Prostate gland (tissue), 2 donors: Measurements from ENCODE around the gene LPP. TPM values are rescaled to one million over a fixed set of nuclear protein-coding genes. Genes with fewer than 3 reads are reported as not detected.

Source experiments
- DNase-seq: peaks from one replicate; pipeline ENCODE4 v3.0.0-alpha.2; 2019; ENCODE audit warnings: low spot score
- H3K27ac ChIP-seq, 2 donors: fragments of 200-600 bp; sonication (generic); 2 replicates each; pipeline ENCODE4 v1.5.1; 2017 to 2019
- H3K27me3 ChIP-seq: fragments of 200-600 bp; sonication (generic); replicated peaks from 2 replicates; pipeline ENCODE4 v1.5.1; 2019; ENCODE audit not compliant: insufficient read depth
- H3K36me3 ChIP-seq, 2 donors: fragments of 200-600 bp; sonication (generic); 1 replicate in 1 of 2; 2 replicates in 1 of 2; pipeline versions ENCODE4 v1.5.1 to v1.8.1; 2017 to 2019
- H3K4me1 ChIP-seq: fragments of 200-600 bp; sonication (generic); replicated peaks from 2 replicates; pipeline ENCODE4 v1.5.1; 2019
- H3K4me3 ChIP-seq, 2 donors: fragments of 200-600 bp; sonication (generic); 2 replicates each; pipeline ENCODE4 v1.5.1; 2017 to 2019
- H3K9me3 ChIP-seq: fragments of 200-600 bp; sonication (generic); 2 replicates; pipeline ENCODE4 v1.5.1; 2017
- POLR2A ChIP-seq: fragments of 450-650 bp; IDR thresholded peaks from one replicate; pipeline ENCODE4 v1.6.1; 2016; ENCODE audit warnings: antibody characterized with exemption, mild to moderate bottlenecking
- POLR2AphosphoS5 ChIP-seq: sonication (generic); formaldehyde crosslinking; IDR thresholded peaks from one replicate; pipeline ENCODE4 v1.6.1; 2017; ENCODE audit warnings: antibody characterized with exemption
- WGBS: methylation state at CpG from one replicate; pipeline ENCODE4 v1.1.5; 2018; 5-methylcytosine and 5-hydroxymethylcytosine counted together
- intact Hi-C: fragments of 100-400 bp; cut with DNase I; formaldehyde crosslinking; loops from one replicate; pipeline ENCODE4 v1.14.2; 2022
- total RNA-seq, 2 donors: library from RNA; depleted of rRNA; stranded (reverse); fragments of >200 nt; gene quantifications; one replicate each; pipeline ENCODE4 v1.1.0, GENCODE V29; 2016
- TF ChIP-seq, protein P1 (sequence below), 4 experiments: fragments of 200-600 bp in 2 of 4; fragments of 450-650 bp in 2 of 4; sonication (generic) in 2 of 4; IDR thresholded peaks; 1 replicate in 3 of 4; 2 replicates in 1 of 4; pipeline ENCODE4 v1.5.1; 2016 to 2019; ENCODE audit warnings: antibody characterized with exemption in 4 of 4, mild to moderate bottlenecking in 2 of 4, moderate library complexity in 2 of 4

Gene LPP
- total RNA-seq, 2 donors from 2014 or later: 219 to 248 TPM

DNA sequence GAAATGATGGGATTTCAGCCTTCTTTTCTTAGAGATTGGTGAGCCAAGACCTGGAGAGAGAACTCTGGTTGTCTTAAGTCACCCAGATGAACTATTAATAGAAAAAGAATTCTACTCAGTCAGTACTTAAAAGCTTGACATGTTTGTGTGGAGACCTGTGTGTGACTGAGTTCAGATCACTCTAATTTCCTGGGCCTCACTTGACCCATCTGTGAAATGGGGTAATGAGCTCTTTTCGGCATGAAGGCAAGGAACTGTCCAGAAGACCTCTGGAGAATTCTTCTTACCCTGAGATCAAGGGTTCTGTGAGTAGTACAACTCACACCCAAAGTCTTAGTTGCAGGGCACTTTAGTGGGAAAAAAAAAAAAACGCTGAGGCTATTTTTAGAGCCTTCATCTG is 92.9 kb downstream of the LPP start:
- Histone ChIP-seq H3K27me3 (no peaks in the 10 kb centered on the region), H3K4me1 (no peaks in the 10 kb centered on the region), H3K36me3 (no peaks in the 10 kb centered on the region), H3K27ac (no peak overlapping the region), H3K9me3 (no peaks in the 10 kb centered on the region), H3K4me3 (no peak overlapping the region)
- no peak for DNase-seq
- TF ChIP-seq POLR2AphosphoS5 (no peak), POLR2A (no peak)
- TF ChIP-seq, protein P1, sequence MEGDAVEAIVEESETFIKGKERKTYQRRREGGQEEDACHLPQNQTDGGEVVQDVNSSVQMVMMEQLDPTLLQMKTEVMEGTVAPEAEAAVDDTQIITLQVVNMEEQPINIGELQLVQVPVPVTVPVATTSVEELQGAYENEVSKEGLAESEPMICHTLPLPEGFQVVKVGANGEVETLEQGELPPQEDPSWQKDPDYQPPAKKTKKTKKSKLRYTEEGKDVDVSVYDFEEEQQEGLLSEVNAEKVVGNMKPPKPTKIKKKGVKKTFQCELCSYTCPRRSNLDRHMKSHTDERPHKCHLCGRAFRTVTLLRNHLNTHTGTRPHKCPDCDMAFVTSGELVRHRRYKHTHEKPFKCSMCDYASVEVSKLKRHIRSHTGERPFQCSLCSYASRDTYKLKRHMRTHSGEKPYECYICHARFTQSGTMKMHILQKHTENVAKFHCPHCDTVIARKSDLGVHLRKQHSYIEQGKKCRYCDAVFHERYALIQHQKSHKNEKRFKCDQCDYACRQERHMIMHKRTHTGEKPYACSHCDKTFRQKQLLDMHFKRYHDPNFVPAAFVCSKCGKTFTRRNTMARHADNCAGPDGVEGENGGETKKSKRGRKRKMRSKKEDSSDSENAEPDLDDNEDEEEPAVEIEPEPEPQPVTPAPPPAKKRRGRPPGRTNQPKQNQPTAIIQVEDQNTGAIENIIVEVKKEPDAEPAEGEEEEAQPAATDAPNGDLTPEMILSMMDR (IDR thresholded peaks at IDR 0.05): no peak
- intact Hi-C loops: no loop called here
- whole genome bisulfite sequencing: 89% methylated on average over 2 of the region's 2 CpGs

DNA sequence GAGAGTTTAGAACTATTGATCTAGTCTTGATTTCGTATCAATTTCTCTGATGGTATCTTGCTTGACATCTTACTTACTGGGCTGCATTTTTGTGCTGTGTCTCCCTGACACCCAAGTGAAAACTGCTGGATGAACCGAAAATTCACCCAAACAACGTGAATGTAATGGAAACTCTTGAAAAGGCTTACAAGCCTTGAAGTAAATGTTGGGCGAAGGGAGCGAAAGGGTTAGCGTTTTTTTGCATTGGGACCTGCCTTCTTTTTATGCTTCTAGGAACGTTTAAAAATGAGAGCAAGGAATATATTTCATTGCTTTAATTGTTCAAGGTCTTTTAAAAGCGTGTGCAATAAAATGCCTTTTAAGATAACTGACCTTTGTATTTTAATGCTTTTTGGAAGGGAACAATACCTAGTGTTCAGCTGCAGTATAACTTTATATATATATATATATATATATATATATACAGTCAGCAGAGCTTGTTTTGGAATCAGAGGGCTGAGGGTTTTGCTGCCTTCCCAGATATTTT is 94.1 kb downstream of the LPP start:
- no peak overlapping the region for H3K4me3 ChIP-seq
- no peak for DNase-seq
- H3K4me1 ChIP-seq: no peaks in the 10 kb centered on the region
- no peak overlapping the region for H3K27ac ChIP-seq
- intact Hi-C loops: no loop called here
- H3K36me3 ChIP-seq: no peaks in the 10 kb centered on the region
- WGBS: 47% methylated on average over 8 of the region's 8 CpGs
- H3K27me3 ChIP-seq: no peaks in the 10 kb centered on the region
- H3K9me3 ChIP-seq: no peaks in the 10 kb centered on the region
- TF ChIP-seq POLR2AphosphoS5: no peak
- no peak for TF ChIP-seq POLR2A
- TF ChIP-seq, protein P1 (IDR thresholded peaks at IDR 0.05): no peak

DNA sequence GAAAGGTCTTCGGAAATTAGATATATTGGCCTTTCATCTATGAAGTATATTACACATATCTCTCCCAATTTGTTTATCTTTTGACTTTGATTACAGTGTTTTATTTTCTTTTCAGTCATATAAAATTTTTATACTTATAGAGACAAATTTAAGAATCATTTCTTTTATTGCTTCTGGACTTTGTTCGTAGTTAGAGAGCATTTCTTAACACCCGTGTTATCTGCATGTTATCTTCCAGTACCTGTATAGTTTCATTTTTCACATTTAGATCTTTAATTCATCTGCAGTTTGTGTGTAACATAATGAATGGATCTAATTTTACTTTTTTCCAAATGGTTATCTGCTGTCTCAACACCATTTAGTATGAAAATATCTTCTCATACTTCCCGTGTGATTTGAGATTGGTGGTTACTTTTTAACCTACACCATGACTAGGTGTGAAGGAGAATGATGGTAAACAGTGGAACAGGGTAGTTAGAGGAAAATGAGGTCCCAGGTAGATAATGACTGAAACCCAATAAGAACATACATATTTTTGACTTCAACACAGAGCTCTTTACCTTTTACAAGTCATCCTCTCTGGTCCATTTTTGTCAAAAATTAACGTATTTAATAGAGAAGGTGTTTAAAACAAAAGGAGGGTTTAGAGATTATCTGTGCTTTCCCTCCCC is 99.3 kb downstream of the LPP start:
- peak overlapping the region in 1 of 2 donors; percentile 26 for H3K27ac ChIP-seq
- no peak overlapping the region for H3K4me3 ChIP-seq
- no peaks in the 10 kb centered on the region for H3K9me3 ChIP-seq
- DNase-seq: no peak
- H3K27me3 ChIP-seq: no peaks in the 10 kb centered on the region
- peaks cover 3% of the 10 kb centered on the region for H3K4me1 ChIP-seq
- WGBS: 84% methylated on average over 5 of the region's 5 CpGs
- no peaks in the 10 kb centered on the region for H3K36me3 ChIP-seq
- intact Hi-C loops: no loop called here
- no peak for TF ChIP-seq POLR2AphosphoS5
- TF ChIP-seq, protein P1 (IDR thresholded peaks at IDR 0.05): no peak
- no peak for TF ChIP-seq POLR2A

GRCh38 chr3:188253800-188254452 is 100.0 kb downstream of the LPP start:
- 100% methylated on average over 2 of the region's 2 CpGs for WGBS
- H3K4me3 ChIP-seq: no peak overlapping the region

More at GRCh38 chr3:188253800-188254452, 100.0 kb downstream of the LPP start:
- intact Hi-C loops: no loop called here
- peaks cover 3% of the 10 kb centered on the region for H3K4me1 ChIP-seq
- H3K36me3 ChIP-seq: no peaks in the 10 kb centered on the region
- DNase-seq: no peak
- peak overlapping the region in 1 of 2 donors; percentile 26 for H3K27ac ChIP-seq
- H3K9me3 ChIP-seq: no peaks in the 10 kb centered on the region
- no peaks in the 10 kb centered on the region for H3K27me3 ChIP-seq
- no peak for TF ChIP-seq POLR2AphosphoS5
- TF ChIP-seq, protein P1 (IDR thresholded peaks at IDR 0.05): no peak
